Psoas muscle (tissue), 8 donors: ENCODE data around the gene TSPAN11. TPM values are rescaled to one million over a fixed set of nuclear protein-coding genes. Genes with fewer than 3 reads are reported as not detected.

Experiments used
- ATAC-seq, 4 donors: fragments of 200-7000 bp; cut with Tn5 transposase; one replicate each; pipeline ENCODE4 v1.9.1; 2020; ENCODE audit warnings: moderate library complexity in 3 of 4, mild to moderate bottlenecking in 2 of 4
- DNase-seq, 2 donors: peaks; one replicate each; pipeline ENCODE4 v3.0.0-alpha.2; 2020
- H3K27ac ChIP-seq: fragments of 200-600 bp; one replicate; pipeline ENCODE4 v1.8.0; 2022
- H3K27me3 ChIP-seq, 3 donors: fragments of 200-600 bp in 1 of 3; one replicate each; pipeline versions ENCODE4 v1.6.1 to v1.8.0; 2013 to 2022; ENCODE audit warnings: low read length in 2 of 3, mild to moderate bottlenecking in 2 of 3, moderate library complexity in 1 of 3; ENCODE audit not compliant: insufficient read depth in 3 of 3
- H3K36me3 ChIP-seq, 2 donors: fragments of 200-600 bp in 1 of 2; one replicate each; pipeline versions ENCODE4 v1.6.1 to v1.8.0; 2013 to 2022; ENCODE audit warnings: low read depth in 1 of 2, mild to moderate bottlenecking in 1 of 2, moderate library complexity in 1 of 2; ENCODE audit not compliant: insufficient read depth in 1 of 2
- H3K4me1 ChIP-seq: fragments of 200-600 bp; one replicate; pipeline ENCODE4 v1.8.0; 2022
- H3K4me3 ChIP-seq: fragments of 200-600 bp; one replicate; pipeline ENCODE4 v1.8.0; 2022; ENCODE audit warnings: mild to moderate bottlenecking
- H3K9me3 ChIP-seq: fragments of 200-600 bp; one replicate; pipeline ENCODE4 v1.8.0; 2022
- CTCF ChIP-seq: fragments of 200-600 bp; IDR thresholded peaks from one replicate; pipeline ENCODE4 v1.8.0; 2022; ENCODE audit warnings: antibody characterized with exemption
- WGBS, 3 donors: extraction: QIAGEN DNeasy Blood & Tissue Kit; methylation state at CpG; one replicate each; pipeline versions ENCODE4 v1.1.6 to v1.1.7; 2013; 5-methylcytosine and 5-hydroxymethylcytosine counted together
- intact Hi-C, 2 donors: fragments of 100-400 bp; cut with DNase I; formaldehyde crosslinking; loops; one replicate each; pipeline versions ENCODE4 v1.11.0 to v1.14.2; 2022
- polyA plus RNA-seq, 3 donors: library from polyadenylated mRNA; stranded (reverse); fragments of 200-250 nt; gene quantifications; one replicate each; pipeline ENCODE4 v1.2.3, GENCODE V29; 2013
- total RNA-seq, 4 donors: library from RNA; stranded (reverse); fragmentation: NEBNext Ultra II Directional in 2 of 4; extraction: Animal tissue kit (Norgen Biotek cat#: 25700) in 2 of 4; gene quantifications; one replicate each; pipeline versions ENCODE4 v1.2.1 to v1.2.4, GENCODE V29; 2021 to 2023
- donor health status: healthy with polysubstance abuse.
- donor health status: DM: no; HTN: no; CAD: no; lungs with moderate emphysema.
- donor health status: Bipolar disorder and iron deficiency.
- donor health status: healthy.
- donor health status: DM: yes; HTN: yes; CAD: no.
- donor health status: DM: no; HTN: no; CAD: no.
- donor health status: DM: no; HTN: no; CAD: no.
- donor health status: DM: yes; HTN: yes; CAD: no.

The TSPAN11 gene
- total and polyA plus RNA-seq, 7 donors, result 0.05 to 0.24 (median 0.14) TPM; not detected in 1

GRCh38 chr12:30902001-30902400 is 24.5 kb upstream of the TSPAN11 start:
- DNase-seq (no peak), ATAC-seq (no peak)
- Histone ChIP-seq H3K27me3 (peaks cover 0 to 3% (median 0%) of the 10 kb centered on the region in 3 donors), H3K4me1 (no peaks in the 10 kb centered on the region), H3K9me3 (no peaks in the 10 kb centered on the region), H3K27ac (no peak overlapping the region), H3K36me3 (no peaks in the 10 kb centered on the region), H3K4me3 (no peak overlapping the region)
- WGBS, 3 donors, result 68 to 80% (median 76%) methylated on average over 3 of the region's 3 CpGs
- intact Hi-C loops, result no loop called here
- TF ChIP-seq CTCF, result no peak

- Histone ChIP-seq H3K27ac (no peak overlapping the region), H3K4me3 (no peak overlapping the region), H3K4me1 (no peaks in the 10 kb centered on the region), H3K27me3 (peaks cover 0 to 3% (median 0%) of the 10 kb centered on the region in 3 donors), H3K9me3 (no peaks in the 10 kb centered on the region), H3K36me3 (no peaks in the 10 kb centered on the region)
- no peak for TF ChIP-seq CTCF
- intact Hi-C loops, result no loop called here
- ATAC-seq (no peak), DNase-seq (no peak)
- WGBS, 3 donors, result 63 to 65% (median 65%) methylated on average over 4 of the region's 4 CpGs
These were observed 24.0 kb upstream of the TSPAN11 start for GRCh38 chr12:30902596-30902995.

DNA sequence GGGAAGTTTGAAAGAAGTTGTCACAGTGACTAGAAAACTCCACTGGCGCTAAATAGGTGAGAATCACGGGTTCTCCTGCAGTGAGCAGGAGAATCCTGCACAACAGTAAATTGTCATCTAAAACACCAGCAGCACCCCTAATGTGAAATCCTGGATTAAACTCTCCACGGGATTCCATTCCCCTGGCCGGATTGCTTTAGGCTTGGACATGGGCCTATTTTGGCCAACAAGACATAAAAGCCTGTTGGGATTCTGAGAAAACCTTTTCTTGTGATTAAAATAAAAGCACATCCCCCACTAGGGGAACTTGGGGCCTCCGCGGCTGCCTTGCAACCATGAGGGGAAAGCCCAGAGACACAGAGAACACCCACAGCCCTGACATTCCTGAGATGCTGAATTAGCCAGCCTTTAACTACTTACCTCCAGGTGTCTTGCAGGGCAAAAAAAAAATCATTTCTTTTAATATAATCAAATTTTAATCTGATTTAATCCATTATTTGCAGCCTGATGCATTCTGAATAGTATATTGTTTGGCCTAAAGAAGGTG is 21.0 kb upstream of the TSPAN11 start:
- H3K36me3 ChIP-seq, result no peaks in the 10 kb centered on the region
- intact Hi-C loops, result no loop called here
- H3K27ac ChIP-seq, result no peak overlapping the region
- H3K4me3 ChIP-seq, result no peak overlapping the region
- WGBS, 3 donors, result 70 to 80% (median 73%) methylated on average over 6 of the region's 6 CpGs
- no peaks in the 10 kb centered on the region for H3K4me1 ChIP-seq
- ATAC-seq, result no peak
- no peaks in the 10 kb centered on the region for H3K9me3 ChIP-seq
- TF ChIP-seq CTCF, result no peak
- peaks cover 0 to 3% (median 2%) of the 10 kb centered on the region in 3 donors for H3K27me3 ChIP-seq
- no peak for DNase-seq

DNA sequence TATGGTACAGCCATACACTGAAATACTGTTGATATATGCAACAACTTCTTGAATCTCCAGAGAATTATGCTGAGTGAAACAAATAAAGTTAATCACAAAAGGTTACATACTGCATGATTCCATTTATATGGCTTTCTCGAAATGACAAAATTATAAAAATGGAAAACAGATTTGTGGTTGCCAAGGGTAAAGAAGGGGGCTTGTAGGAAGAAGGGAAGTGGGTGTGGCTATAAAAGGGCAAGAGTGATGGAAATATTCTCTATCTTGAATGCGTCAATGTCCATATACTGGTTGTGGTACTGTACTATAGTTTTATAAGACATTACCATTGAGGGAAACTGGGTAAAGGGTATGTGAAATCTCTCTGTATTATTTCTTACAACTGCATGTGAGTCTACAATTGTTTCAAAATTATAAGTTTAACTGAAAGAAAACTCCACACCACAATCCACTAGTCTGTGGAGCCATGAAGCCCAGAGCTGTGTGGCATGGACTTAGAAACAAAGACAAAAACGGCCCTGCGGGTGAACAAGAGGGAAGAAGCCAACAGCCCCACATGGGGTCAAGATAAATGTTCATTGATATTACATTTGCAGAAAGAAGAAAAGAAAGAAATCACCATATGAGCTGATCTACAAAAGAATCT is 18.3 kb upstream of the TSPAN11 start:
- H3K27ac ChIP-seq, result no peak overlapping the region
- TF ChIP-seq CTCF, result no peak
- DNase-seq, result no peak
- no peaks in the 10 kb centered on the region for H3K9me3 ChIP-seq
- WGBS, 3 donors, result 76 to 88% (median 84%) methylated on average over 4 of the region's 4 CpGs
- intact Hi-C loops, result no loop called here
- peaks cover 0 to 2% (median 0%) of the 10 kb centered on the region in 3 donors for H3K27me3 ChIP-seq
- no peak overlapping the region for H3K4me3 ChIP-seq
- H3K4me1 ChIP-seq, result no peaks in the 10 kb centered on the region
- no peaks in the 10 kb centered on the region for H3K36me3 ChIP-seq
- ATAC-seq, result no peak
